Activated CD4-positive, alpha-beta T cell treated with anti-CD3 and anti-CD28 coated beads, Interleukin-2, amount 50 U/mL, for 1 hour (primary cell): Measurements from ENCODE around the gene PRKAG2.

Experiments used
- DNase-seq: peaks from one replicate; pipeline ENCODE4 v3.0.0-alpha.2; 2020

The PRKAG2 gene

DNA sequence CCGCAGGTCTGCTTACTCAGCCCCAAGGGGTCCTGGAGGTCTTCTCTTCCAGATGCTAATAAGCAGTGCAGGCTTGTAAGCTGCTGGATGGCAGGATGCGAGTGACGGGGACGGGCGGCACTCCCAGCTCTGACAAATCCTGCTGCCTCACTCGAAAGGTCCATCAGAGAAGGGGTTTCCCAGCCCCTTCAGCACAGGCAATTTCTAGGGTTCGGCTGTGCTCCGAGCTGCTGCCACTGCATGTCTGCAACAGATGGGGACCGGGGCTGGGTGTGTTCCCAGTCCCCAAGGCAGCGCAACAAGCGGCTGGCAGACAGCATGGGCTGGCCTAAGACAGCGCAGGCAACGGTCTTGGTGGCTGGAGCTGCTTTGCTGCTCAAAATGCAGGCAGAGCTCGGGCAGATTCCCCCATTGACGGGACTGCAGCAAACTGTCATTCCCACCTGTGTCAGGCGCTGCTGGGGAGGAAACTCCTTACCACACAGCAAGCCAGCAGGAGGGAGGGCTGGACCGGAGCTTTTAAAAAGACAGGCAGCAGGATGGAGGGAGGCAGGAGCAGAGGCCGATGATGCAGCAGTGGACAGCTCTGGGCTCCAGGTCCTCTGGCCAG, 62.4 kb downstream of the PRKAG2 start:
- no peak for DNase-seq

DNA sequence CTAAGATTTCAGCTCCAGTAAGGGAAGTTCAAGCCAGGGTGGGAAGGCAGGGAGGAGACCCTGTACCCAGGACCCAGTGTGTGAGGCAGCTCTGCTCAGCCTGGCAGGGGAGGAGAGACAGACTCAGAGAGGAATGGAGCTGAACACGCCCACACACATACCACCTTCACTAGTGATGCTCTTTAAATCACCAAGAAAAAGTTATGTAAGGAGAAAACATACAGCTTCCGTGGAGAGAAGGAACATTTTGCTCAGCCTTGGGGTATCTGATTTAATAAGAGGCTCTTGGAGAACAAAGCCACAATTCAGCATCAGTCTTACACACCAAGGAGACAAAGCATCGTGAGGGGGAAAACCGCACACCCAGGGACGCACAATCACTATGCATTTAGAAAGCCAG, 62.9 kb downstream of the PRKAG2 start:
- no peak for DNase-seq

DNA sequence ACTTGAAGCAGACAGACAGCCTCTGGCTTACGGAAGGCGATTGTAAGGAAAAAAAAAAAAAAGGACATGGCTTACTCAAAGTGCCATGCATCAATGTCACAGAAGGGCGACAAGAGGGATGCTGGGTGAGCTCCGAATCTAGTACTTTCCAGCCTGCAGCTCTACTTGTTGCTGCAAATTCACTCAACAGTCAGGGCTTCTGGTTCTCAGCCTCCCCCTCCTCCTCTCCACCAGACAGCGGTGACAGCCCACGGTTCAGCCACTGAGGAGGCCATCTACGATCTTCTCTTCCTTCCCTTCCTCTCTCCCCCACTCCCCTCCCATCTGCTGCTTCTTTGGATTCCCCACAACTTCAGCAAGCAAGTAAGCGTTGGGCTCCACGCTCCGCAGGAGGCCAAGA, 63.5 kb downstream of the PRKAG2 start:
- DNase-seq = no peak

DNA sequence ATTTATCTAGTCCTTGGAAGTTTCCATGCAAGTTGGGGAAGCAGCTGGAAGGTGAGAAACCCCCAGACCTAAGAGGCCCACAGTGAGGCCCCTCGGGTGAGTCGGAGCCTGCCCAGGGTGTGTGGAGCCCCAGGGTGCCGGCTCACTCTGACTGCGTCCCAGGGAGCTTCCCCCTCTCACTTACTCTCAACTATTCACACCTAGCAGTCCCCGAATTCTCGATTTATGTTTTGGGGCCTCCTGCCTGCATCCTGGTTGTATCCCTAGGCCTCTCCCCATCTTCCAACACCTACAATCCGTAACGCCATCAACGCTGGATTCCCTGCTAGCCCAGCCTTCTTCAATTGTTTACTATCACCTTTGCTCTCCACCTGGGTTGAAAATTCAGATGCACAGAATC, 63.9 kb downstream of the PRKAG2 start:
- no peak for DNase-seq

DNA sequence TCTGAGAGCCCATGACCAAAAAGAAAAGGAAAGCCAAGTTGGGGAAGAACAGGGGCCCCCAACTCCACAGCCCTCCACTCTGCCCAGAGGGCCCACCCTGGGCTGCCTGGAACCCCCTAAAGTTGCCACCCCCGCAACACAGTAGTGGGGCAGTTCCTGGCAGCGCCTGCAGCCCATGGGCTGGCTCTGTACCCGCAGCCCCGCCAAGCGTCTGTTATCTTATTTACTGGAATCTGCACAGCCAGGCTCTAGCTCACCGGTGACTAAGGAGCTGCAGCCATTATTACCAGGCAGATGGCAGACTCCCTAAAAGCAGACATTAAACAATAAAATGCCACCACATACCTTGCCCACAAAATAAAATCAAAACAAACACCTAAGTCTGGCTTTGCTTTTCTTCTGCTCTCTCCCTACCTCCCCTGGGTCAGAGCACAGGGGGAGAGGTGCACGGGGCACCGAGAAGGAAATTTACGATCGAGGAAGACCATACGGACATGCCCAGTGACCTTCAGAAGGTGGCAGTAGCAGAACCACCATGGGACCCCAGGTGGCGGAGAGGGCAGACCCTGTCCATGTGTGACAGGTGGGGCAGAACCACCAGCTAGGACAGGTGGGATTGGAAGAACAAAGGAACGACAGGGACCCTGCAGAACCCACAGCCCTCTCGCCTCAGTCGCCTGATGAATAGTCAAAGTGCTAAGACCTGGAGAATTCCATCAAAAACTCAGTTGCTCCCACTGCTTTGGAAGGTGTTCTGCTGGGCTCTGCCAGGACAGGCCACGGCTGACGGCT, 66.3 kb downstream of the PRKAG2 start:
- DNase-seq = no peak

DNA sequence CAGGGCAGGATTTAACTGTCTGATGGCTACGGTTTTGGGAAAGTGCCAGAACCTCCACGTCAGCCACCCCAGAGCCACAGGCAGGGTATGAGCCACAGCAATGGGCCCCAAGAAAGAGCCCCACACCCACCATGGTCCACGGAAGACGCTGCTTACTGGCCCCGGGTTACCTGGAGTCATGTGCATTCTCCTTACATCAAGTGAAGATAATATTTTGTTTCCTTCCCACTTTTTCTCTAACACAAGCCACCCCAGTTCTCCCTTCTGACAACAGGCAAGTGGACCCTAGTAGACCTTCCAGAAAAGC, 67.1 kb downstream of the PRKAG2 start:
- no peak for DNase-seq

DNA sequence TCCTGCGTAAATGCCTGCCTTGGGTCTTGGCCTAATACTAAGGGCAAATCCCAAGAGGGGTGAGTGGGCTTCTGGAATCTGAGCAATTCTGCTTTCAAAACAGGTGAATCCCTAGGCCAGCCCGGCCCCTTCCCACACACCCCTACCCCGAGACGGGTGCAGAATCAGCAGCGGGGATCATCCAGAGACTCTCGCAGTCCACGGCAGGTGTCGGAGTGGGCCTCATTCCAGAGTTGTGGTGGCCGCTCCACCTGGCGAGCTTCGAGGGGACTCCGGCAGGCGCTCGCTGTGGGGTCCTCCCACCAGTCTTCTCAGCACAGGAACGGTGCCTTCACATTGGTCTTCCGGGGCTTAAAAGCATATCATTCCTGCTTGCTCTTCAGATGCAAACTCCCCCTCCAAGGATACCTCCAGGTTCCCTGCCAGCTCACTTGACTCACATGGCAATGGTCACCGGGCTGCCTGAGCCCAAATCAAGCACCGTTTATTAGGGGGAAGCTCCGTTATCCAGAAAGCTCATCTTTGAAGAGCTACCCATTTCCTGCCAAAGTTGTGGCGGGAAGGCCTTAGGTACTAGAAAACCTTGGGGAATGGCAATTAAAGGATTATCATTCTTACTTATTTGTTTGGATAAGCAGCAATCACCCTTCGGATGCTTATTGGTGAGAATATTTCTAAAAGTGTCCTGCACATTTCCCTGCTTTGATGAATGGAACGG, 67.6 kb downstream of the PRKAG2 start:
- DNase-seq = no peak

DNA sequence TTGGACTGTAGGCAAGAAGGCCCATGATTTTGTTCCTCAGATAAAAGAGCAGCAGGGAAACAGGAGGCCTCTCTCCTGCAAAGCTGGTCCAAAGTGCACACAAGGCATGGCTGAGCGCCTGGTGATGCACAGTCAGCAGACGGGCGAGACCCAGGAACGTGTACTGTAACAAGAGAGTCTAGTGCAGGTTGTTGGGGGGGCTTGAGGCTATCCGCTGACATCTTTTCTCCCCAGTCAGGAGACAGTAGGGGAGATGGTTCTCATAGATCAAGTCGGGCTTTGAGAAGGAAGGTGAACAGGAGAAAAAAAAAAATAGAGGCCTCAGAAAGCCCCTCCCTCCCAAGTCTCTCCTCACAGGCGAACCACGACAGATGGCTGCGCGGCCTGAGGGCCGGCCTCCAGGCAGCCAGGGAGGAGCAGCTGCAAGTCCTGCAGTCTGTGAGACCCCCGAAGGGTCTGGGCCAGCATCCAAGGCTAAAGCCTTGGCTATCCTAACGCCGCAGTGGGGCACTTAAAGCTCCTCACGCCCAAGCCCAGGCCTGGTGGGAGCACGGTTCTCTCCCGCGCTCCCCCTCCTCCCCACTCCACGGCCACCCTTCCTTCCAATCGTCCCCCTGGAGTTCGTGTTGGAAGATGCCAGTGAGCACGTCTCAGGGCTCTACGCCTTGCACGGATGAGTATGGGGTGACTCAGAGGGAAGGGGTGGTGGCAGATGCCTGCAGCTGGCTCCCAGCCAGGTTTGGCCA, 68.3 kb downstream of the PRKAG2 start:
- DNase-seq = no peak

DNA sequence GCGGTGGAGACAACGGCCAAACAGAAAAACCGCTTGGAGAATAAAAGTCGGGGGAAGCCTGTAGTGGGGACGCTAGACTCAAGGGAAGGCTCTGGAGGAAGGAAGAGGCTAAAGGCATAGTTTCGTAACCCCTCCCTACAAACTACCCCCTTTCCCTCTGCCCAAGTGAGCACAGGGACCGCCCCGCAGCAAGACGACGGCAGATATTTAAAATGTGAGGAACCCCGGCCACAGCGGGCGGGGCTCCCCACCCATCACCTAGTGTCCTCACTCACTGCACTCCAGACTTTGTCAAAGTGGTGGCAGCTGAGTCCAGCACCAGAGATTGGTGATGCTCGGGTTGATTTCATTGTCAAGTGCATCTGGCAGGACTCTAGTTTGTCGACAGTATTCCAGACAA, 69.1 kb downstream of the PRKAG2 start:
- no peak for DNase-seq

DNA sequence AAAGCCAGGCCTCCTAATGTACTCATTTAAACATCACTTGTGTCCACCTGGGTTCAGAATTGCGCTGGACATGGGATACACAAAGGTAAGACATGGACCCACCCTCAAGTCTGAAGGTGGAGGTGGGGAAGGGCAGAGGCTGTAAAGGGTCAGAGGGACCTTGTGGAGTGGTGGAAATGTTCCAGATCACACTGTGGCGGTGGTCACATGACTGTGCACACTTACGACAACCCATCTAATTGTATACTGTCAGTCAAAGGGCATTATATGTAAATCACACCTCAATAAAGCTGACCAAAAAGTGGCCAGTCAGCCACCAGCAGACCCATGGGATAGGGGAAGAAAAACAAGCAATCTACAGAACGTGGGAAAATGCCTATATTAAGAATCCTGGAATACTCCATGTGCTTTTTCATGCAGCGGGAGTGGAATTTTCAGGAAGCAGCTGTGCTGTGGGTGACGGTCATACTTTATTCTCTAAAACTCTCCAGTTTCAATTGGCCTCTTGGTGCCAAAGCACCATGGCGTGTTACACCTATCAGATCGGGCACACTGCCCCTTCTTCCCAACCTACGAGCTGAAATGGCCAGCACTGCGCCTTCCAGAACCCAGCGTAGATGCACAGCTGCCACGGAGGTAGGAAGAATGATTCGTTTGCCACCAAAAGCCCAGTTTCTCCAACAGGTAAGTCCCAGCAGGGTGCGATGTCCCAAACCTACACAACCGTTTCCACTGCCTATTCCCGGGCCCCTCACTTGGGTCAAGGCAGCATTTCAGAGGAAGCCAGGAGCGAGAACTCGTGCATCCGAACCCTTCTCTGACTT, 69.8 kb downstream of the PRKAG2 start:
- no peak for DNase-seq

DNA sequence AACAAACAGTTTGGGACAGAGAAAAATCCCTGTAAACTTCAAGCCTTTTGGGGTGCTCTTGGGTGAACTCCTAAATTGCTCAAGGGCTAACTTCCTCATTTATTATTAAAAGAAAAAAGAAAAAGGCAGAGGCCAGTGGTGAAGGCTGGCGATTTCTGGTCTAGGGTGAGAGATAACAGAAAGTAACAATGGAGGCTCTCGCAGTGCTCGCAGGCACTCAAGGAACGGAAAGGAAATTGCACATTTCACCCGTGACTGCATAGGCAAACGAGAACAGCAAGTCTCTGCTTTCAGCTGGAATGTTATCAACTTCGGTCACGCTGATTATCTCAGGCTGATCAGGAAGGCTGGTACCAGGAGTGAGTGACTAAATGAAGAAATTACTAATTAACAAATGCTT, 70.7 kb downstream of the PRKAG2 start:
- no peak for DNase-seq

DNA sequence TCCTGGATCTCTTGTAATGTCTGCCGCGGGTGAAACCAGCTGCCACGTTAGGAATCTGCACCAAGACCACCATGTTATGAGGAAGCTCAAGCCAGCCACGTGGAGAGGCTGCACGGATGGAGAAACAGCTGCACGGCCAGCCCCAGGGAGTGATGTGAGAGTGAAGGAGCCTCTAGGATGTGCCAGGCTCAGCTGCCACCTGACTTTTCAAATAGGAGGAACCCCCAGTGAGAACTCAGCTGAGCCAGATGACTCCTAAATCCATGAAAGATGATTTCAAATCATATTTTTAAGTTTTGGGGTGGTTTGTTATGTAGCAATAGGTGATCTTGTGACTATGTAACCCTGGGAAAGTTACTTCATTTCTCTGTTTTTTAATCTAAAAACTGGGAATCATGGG, 71.7 kb downstream of the PRKAG2 start:
- DNase-seq = no peak

DNA sequence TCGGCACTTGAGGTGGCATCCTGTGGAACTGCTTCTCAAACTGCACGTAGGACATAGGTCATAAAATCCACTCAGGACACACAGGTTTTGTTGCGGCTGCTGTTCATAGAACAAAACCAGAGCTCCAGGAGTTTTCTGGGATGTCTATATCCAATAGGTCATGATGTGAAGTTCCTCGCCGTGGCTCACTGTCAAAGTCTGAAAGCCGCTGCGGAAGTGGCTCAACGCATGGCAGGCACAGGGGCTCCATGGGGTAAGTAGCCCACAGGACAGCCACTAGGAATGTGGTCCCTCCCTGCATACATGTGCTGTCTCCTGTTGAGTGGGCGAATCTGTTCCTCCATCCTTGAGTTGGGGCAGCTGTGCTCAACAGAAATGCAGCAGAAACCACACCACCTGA, 72.2 kb downstream of the PRKAG2 start:
- DNase-seq = no peak

DNA sequence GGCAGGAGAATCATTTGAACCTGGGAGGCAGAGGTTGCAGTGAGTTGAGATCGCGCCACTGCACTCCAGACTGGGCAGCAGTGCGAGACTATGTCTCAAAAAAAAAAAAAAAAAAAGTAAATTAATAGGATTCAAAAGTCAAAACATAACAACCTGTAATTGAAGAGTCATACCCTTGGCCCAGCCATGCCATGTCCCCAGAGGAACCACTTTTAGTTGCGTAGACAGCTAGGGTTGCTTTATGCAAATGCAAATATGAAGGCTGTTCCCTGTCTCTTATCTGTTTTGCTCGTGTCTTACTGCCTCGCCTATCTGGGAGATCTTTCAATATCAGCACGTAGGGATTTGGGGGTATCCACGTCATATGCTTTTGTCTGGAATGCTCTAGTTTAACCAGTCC, 73.1 kb downstream of the PRKAG2 start:
- no peak for DNase-seq

DNA sequence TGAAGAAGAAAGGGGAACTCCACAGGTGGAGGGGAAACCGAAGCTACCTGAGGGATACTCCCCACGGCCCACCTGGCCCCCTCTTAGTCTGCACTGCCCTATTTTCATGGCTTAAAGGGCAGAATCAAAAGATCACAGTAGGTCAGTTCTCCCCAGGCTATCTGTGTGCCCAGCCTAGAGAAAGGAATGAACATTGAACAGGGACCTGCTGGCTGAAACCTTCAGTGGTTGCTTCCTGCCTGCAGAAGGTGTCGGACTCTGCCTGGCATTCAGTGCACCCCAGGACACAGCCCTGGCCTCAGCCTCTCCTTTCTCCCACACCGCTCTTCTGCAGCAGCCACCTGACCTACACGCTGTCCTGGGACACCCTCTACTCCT, 74.5 kb downstream of the PRKAG2 start:
- DNase-seq = no peak

DNA sequence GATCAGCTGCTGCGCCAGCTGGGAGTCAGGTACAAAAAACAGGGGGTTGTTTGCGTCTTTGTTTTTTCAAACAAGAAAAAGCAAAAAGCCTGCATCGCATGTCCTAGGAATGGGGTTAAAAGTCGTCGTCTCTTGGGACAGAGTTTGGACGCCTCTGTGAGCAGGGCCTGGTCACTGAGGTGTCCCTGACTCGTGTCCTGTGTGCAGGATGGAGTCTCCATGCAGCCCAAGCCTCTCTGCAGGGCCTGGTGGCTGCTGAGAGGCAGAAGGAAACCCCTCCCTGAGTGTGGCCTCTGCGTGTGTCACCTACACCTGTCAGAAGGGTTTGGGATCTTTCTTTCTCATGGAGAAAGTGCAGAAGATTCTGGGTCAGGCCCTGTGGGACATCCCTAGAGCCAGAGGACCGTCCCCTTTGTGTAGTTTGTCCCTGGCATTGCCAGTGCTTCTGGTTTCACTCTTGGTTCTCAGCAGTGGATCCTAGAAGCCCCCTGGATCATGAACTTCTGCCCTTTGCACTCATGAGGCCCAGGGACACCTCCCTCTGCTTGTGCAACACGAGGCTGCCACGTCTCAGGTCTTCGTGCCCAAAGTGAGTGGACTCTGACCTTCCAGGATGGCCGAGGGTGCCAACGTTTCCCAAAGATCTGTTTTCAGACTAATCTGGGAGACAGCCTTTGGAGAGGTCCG, 75.0 kb downstream of the PRKAG2 start:
- DNase-seq = no peak

DNA sequence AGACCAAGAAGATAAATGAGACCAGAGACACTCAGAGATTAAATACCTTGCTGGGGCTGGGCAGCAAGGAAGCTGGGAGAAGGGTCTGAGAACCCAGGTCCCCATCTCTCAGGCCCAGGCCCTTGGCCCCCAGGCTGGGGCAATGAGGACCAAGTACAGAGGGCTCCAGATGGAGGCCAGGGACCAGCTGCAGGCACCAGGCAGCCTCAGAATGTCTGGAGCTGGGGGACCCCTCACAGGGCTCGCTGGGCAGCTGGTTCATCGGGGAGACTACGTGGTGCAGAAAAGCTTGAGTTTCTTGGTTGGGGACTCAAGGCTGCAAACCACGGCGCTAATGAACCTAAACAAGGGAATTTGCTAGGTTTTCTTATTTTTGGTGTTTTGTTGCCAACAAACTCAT, 75.6 kb downstream of the PRKAG2 start:
- no peak for DNase-seq

DNA sequence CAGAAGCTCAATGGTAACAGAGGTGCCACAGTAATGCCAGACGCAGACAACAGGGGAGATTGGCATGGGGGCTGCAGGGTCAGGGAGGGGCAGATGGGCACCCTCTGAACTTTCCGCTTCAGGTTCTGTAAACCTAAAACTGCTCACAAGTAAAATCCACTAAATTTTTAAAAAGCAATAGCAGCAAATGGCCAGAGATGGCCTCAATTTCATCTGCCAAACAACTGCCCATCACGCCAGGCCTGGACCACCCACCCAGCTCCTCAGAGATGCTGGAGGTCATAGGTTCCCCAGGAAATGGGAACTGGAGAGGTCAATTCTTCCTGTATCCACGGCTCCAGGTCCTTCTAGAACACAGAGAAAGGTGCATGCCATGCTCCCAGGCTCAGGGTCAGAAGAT, 76.1 kb downstream of the PRKAG2 start:
- DNase-seq = no peak

DNA sequence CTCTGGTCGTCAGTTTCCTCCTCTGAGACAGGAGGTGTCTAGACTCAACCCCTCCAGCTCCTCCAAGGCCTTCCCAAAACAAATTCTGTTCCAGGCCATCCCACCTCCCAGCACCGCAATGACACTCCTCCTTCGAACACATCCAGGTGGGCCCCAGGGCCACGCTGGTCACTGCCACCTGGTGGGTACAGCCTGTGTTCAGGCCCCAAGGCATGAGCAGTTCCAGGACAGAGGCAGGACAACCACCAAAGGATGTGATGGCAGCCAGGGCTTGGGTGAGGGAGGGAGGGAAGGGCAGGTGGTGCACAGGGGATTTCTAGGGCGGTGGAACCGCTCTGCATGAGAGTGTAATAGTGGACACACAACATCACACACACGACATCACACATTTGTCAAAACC, 76.5 kb downstream of the PRKAG2 start:
- DNase-seq = no peak

DNA sequence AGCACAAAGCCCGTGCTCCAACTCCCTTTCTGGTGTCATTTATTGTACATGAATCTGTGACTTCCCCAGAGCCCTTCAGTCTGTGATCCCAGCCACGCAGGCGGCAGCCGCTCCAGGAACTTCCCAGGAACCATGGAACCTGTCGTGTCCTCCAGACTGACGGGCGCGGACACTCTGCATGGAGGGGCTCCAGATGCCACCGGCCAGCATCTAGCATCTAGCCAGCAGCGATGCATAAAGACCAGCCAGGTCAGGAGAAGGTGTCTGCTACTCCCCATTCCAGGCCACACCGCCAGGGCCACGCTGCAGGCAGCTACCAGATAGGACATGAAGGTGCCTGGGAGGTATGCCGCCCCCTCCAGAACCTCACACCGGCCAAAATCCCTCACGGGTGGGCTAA, 77.4 kb downstream of the PRKAG2 start:
- no peak for DNase-seq

DNA sequence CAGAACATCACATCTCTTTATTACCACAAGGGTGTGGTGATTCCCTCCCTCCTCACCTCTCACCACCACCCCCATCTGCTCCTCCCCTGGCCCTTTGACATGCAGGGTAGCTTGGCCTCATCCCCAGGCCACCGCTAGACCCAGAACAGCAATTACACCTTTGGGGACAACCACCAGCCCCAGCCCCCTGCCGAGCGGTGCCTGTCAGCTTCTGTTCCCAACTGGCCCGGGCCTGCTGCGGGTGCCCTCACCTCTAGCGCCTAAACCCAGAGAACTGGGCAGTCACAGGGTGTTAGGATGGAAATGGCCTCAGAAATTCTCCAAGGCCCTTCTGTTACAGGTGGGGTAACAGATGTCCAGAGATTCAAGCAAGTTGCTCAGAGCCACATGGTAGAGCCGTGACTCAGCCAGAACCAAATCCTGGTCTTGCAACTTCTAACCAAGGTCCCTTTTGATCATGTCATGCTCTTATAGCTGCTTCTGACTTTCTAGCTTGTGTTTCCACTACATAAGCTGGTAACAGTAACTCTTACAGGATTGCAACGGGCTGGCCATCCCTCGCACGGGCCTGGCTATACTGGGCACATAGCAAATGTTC, 78.0 kb downstream of the PRKAG2 start:
- DNase-seq = no peak
